ENCODE data around the gene OSMR. TPM values are rescaled to one million over a fixed set of nuclear protein-coding genes. Genes with fewer than 3 reads are reported as not detected.
A peak's percentile ranks its signal among the peaks of the same experiment; 100 is the strongest.

Gene OSMR
- total and polyA plus RNA-seq, 2 of the 13 experiments (the other 11 are each of a cell fraction or from before 2014, with no cell fraction given), result 21.3 to 86.5 TPM

DNA sequence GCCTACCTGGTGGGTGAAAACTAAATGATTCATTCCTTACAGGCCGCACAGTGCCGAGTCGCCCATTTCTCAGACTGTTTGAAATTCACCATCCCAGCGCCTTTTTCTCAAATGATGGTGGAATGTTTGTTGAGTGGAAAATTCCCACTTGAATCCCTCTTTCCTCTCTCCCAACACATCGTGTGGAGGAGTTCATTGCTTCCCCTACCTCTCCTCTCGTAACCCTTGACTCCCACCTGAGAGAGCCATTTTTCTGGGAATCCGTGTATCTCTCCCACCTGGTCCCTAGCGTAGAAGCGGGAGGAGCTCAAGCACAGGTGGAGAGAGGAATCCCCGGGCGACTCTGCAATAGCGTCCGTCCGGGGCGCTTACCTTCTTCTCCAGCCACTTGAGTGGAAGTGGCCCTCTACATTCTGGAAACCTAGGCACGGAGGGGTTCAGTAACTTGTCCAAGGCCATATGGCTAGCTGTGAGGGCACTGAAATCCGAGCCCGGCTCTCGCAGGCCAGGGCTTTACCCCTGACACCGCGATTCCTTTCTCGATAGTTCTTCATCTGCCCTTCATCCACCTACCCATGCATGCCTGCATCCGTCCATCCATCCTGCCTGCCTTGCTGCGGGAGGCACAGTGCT lies 683 bp downstream of the OSMR start (continued):
- TF ChIP-seq ZBTB25 (CRISPR knock-in tag; IDR thresholded peaks at IDR 0.05), result 0 out of 2 replicates have a peak, but pooled peaks have one; percentile 49
- TF ChIP-seq, protein P1, sequence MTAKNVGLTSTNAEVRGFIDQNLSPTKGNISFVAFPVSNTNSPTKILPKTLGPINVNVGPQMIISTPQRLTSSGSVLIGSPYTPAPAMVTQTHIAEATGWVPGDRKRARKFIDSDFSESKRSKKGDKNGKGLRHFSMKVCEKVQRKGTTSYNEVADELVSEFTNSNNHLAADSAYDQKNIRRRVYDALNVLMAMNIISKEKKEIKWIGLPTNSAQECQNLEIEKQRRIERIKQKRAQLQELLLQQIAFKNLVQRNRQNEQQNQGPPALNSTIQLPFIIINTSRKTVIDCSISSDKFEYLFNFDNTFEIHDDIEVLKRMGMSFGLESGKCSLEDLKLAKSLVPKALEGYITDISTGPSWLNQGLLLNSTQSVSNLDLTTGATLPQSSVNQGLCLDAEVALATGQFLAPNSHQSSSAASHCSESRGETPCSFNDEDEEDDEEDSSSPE (CRISPR knock-in tag; IDR thresholded peaks at IDR 0.05), result 0 out of 2 replicates have a peak, but pooled peaks have one; percentile 27
- no peak for TF ChIP-seq ZNF44 (CRISPR knock-in tag; IDR thresholded peaks at IDR 0.05)
- TF ChIP-seq EZH2 (conservative IDR thresholded peaks at IDR 0.05; ENCODE audit: low read depth, low read length), result no peak
- TF ChIP-seq AHR (CRISPR knock-in tag; IDR thresholded peaks at IDR 0.05), result no peak
- TF ChIP-seq, protein P2, sequence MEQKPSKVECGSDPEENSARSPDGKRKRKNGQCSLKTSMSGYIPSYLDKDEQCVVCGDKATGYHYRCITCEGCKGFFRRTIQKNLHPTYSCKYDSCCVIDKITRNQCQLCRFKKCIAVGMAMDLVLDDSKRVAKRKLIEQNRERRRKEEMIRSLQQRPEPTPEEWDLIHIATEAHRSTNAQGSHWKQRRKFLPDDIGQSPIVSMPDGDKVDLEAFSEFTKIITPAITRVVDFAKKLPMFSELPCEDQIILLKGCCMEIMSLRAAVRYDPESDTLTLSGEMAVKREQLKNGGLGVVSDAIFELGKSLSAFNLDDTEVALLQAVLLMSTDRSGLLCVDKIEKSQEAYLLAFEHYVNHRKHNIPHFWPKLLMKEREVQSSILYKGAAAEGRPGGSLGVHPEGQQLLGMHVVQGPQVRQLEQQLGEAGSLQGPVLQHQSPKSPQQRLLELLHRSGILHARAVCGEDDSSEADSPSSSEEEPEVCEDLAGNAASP (CRISPR knock-in tag; IDR thresholded peaks at IDR 0.05; ENCODE audit: borderline replicate concordance), result no peak
- TF ChIP-seq ZNF232 (CRISPR knock-in tag; IDR thresholded peaks at IDR 0.05; ENCODE audit: borderline replicate concordance), result no peak
- no peak for TF ChIP-seq ZHX2 (IDR thresholded peaks at IDR 0.05; ENCODE audit: low read depth)
- TF ChIP-seq ZHX2 (CRISPR knock-in tag; IDR thresholded peaks at IDR 0.05; ENCODE audit: borderline replicate concordance), result no peak
- TF ChIP-seq CCDC6 (CRISPR knock-in tag; IDR thresholded peaks at IDR 0.05), result 0 out of 2 replicates have a peak, but pooled peaks have one; percentile 22
- TF ChIP-seq RBM39 (IDR thresholded peaks at IDR 0.05; ENCODE audit: low read depth, low read length, poor library complexity, severe bottlenecking), result no peak
- TF ChIP-seq, protein P3, sequence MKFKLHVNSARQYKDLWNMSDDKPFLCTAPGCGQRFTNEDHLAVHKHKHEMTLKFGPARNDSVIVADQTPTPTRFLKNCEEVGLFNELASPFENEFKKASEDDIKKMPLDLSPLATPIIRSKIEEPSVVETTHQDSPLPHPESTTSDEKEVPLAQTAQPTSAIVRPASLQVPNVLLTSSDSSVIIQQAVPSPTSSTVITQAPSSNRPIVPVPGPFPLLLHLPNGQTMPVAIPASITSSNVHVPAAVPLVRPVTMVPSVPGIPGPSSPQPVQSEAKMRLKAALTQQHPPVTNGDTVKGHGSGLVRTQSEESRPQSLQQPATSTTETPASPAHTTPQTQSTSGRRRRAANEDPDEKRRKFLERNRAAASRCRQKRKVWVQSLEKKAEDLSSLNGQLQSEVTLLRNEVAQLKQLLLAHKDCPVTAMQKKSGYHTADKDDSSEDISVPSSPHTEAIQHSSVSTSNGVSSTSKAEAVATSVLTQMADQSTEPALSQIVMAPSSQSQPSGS (CRISPR knock-in tag; IDR thresholded peaks at IDR 0.05), result peak; percentile 19; the same call in 1 of the 2 replicates
- TF ChIP-seq ZNF546 (CRISPR knock-in tag; conservative IDR thresholded peaks at IDR 0.05), result no peak
